Colon (tissue), 2 donors: Measurements from ENCODE around the gene PJA1.

Experiments used
- FAIRE-seq: peaks from 2 replicates; lab custom pipeline; 2012; peaks lifted over from hg19 to GRCh38; lab: Jason Lieb, UNC
- donor health status: control.
- donor health status: control.

PJA1 gene

GRCh38 chrX:69165087-69165651, at the start of gene PJA1:
Gene PJA1 (minus strand): TSS chrX:69165453. CDS start chrX:69163073, 2,380 bp downstream.
- no peak for FAIRE-seq

- no peak for FAIRE-seq
These were observed 49.2 kb upstream of the PJA1 start for GRCh38 chrX:69214463-69214862.

- FAIRE-seq, result no peak
These were observed 46.4 kb upstream of the PJA1 start for GRCh38 chrX:69211701-69212100.

- FAIRE-seq, result no peak
These were observed 45.3 kb upstream of the PJA1 start for GRCh38 chrX:69210581-69210980.

GRCh38 chrX:69207216-69207615, 42.0 kb upstream of the PJA1 start:
- FAIRE-seq, result no peak

- no peak for FAIRE-seq
These were observed 38.4 kb upstream of the PJA1 start for GRCh38 chrX:69203638-69204037.

- FAIRE-seq, result no peak
These were observed 32.4 kb upstream of the PJA1 start for GRCh38 chrX:69197690-69198089.

- FAIRE-seq, result no peak
These were observed 31.4 kb upstream of the PJA1 start for GRCh38 chrX:69196666-69197065.

- FAIRE-seq, result no peak
These were observed 30.6 kb upstream of the PJA1 start for GRCh38 chrX:69195810-69196209.

- no peak for FAIRE-seq
These were observed 29.9 kb upstream of the PJA1 start for GRCh38 chrX:69195192-69195591.

GRCh38 chrX:69192603-69193002, 27.4 kb upstream of the PJA1 start:
- no peak for FAIRE-seq

GRCh38 chrX:69189576-69190371, 24.5 kb upstream of the PJA1 start:
- no peak for FAIRE-seq

GRCh38 chrX:69186651-69187050, 21.4 kb upstream of the PJA1 start:
- no peak for FAIRE-seq

GRCh38 chrX:69185886-69186285, 20.6 kb upstream of the PJA1 start:
- no peak for FAIRE-seq

GRCh38 chrX:69185141-69185540, 19.9 kb upstream of the PJA1 start:
- no peak for FAIRE-seq

GRCh38 chrX:69182818-69183380, 17.6 kb upstream of the PJA1 start:
- no peak for FAIRE-seq

GRCh38 chrX:69179380-69179911, 14.2 kb upstream of the PJA1 start:
- no peak for FAIRE-seq

GRCh38 chrX:69178592-69178991, 13.3 kb upstream of the PJA1 start:
- no peak for FAIRE-seq

- FAIRE-seq, result no peak
These were observed 12.4 kb upstream of the PJA1 start for GRCh38 chrX:69177511-69178162.

GRCh38 chrX:69176053-69176452, 10.8 kb upstream of the PJA1 start:
- no peak for FAIRE-seq

- no peak for FAIRE-seq
These were observed 8.7 kb upstream of the PJA1 start for GRCh38 chrX:69173906-69174305.

- no peak for FAIRE-seq
These were observed 7.7 kb upstream of the PJA1 start for GRCh38 chrX:69172937-69173336.

GRCh38 chrX:69170319-69170718, 5.1 kb upstream of the PJA1 start:
- FAIRE-seq, result peak; percentile 47
